Endothelial cell of umbilical vein (primary cell): ENCODE results near the gene CHST12. TPM values are rescaled to one million over a fixed set of nuclear protein-coding genes. Genes with fewer than 3 reads are reported as not detected.

Experiments
- BruUV-seq: library from RNA; stranded (reverse); fragments of 400-500 nt; replicated peaks from 2 replicates; lab custom pipeline; 2021; lab: Mats Ljungman, UMichigan
- CTCF ChIA-PET: fragments of 300-600, 350-600 bp; sonication (Branson Sonifier 250); formaldehyde crosslinking; loops from one replicate; lab custom pipeline; 2021; ENCODE audit warnings: antibody characterized with exemption, inconsistent platforms; lab: Charles Lee
- POLR2A ChIA-PET: fragments of 300-600, 350-600 bp; sonication (Branson Sonifier 250); formaldehyde crosslinking; loops from one replicate; lab custom pipeline; 2021; ENCODE audit warnings: antibody characterized with exemption, inconsistent platforms; lab: Charles Lee
- DNase-seq: peaks from one replicate; pipeline ENCODE4 v3.0.0-alpha.2; 2011; ENCODE audit warnings: low read depth, low spot score
- FAIRE-seq: peaks from 2 replicates; lab custom pipeline; 2011; peaks lifted over from hg19 to GRCh38; lab: Jason Lieb, UNC
- H2AFZ ChIP-seq: 2 replicates; pipeline ENCODE4 v1.6.0; 2012; ENCODE audit warnings: low read depth, low read length, control low read depth, inconsistent platforms
- H3K27ac ChIP-seq: 2 replicates; pipeline ENCODE4 v1.5.1; 2011; ENCODE audit warnings: low read depth, mild to moderate bottlenecking, control low read depth, low read length, moderate library complexity; ENCODE audit not compliant: insufficient read depth
- H3K27me3 ChIP-seq, 2 experiments: 2 replicates each; pipeline versions ENCODE4 v1.6.0 to v1.6.1; 2011; ENCODE audit warnings: low read length in 2 of 2, mixed read lengths in 1 of 2; ENCODE audit not compliant: control insufficient read depth in 2 of 2, insufficient read depth in 2 of 2
- H3K36me3 ChIP-seq, 2 experiments: 2 replicates in 1 of 2; 3 replicates in 1 of 2; pipeline ENCODE4 v1.5.1; 2011; ENCODE audit warnings: low read length in 2 of 2, mild to moderate bottlenecking in 1 of 2, moderate library complexity in 1 of 2; ENCODE audit not compliant: control insufficient read depth in 2 of 2, insufficient read depth in 2 of 2; ENCODE audit errors: extremely low read depth in 1 of 2
- H3K4me1 ChIP-seq: 3 replicates; pipeline ENCODE4 v1.5.1; 2011; ENCODE audit warnings: mild to moderate bottlenecking, low read length; ENCODE audit not compliant: control insufficient read depth, insufficient read depth; ENCODE audit errors: extremely low read depth
- H3K4me2 ChIP-seq: 2 replicates; pipeline ENCODE4 v1.6.1; 2011; ENCODE audit warnings: low read length, control low read depth, mixed read lengths; ENCODE audit not compliant: insufficient read depth
- H3K4me3 ChIP-seq, 3 experiments: fragments of 200-600 bp in 1 of 3; sonication (generic), shearing (Covaris generic) in 1 of 3; replicated peaks in 1 of 3; 2 replicates each; pipeline ENCODE4 v1.5.1; 2011 to 2016; ENCODE audit warnings: control low read depth in 3 of 3, low read length in 3 of 3, mild to moderate bottlenecking in 2 of 3, inconsistent platforms in 1 of 3, low read depth in 1 of 3, moderate library complexity in 1 of 3; ENCODE audit not compliant: insufficient read depth in 1 of 3
- H3K79me2 ChIP-seq: 2 replicates; pipeline ENCODE4 v1.6.0; 2012; ENCODE audit warnings: low read length, inconsistent platforms; ENCODE audit not compliant: control insufficient read depth, insufficient read depth
- H3K9ac ChIP-seq: replicated peaks from 2 replicates; pipeline ENCODE3; 2011; ENCODE audit warnings: low read length, control low read depth; ENCODE audit not compliant: insufficient read depth; ENCODE audit errors: extremely low read depth
- H3K9me1 ChIP-seq: replicated peaks from 3 replicates; pipeline ENCODE4 v1.6.0; 2011; ENCODE audit warnings: mild to moderate bottlenecking, low read length; ENCODE audit not compliant: control insufficient read depth, insufficient read depth; ENCODE audit errors: extremely low read depth
- H3K9me3 ChIP-seq: replicated peaks from 2 replicates; pipeline ENCODE4 v1.5.1; 2012; ENCODE audit warnings: low read length, inconsistent platforms; ENCODE audit not compliant: control insufficient read depth, insufficient read depth
- H4K20me1 ChIP-seq: replicated peaks from 2 replicates; pipeline ENCODE3; 2011; ENCODE audit warnings: mild to moderate bottlenecking, low read length; ENCODE audit not compliant: control insufficient read depth, insufficient read depth; ENCODE audit errors: extremely low read depth
- FOS ChIP-seq: IDR thresholded peaks from 2 replicates; pipeline ENCODE4 v1.6.1; 2011; ENCODE audit warnings: mild to moderate bottlenecking, low read length, moderate library complexity, borderline replicate concordance; ENCODE audit not compliant: insufficient read depth
- GATA2 ChIP-seq: IDR thresholded peaks from 2 replicates; pipeline ENCODE4 v1.7.0; 2011; ENCODE audit warnings: low read depth, mild to moderate bottlenecking, moderate library complexity, mixed read lengths, low read length; ENCODE audit not compliant: insufficient read length, insufficient read depth
- MAX ChIP-seq: IDR thresholded peaks from 2 replicates; pipeline ENCODE4 v1.6.1; 2011; ENCODE audit not compliant: insufficient read depth, insufficient read length
- MYC ChIP-seq: IDR thresholded peaks from one replicate; pipeline ENCODE4 v1.6.1; 2011; ENCODE audit warnings: mild to moderate bottlenecking, low read depth, low read length
- POLR2A ChIP-seq: IDR thresholded peaks from 2 replicates; pipeline ENCODE4 v1.6.1; 2012; ENCODE audit warnings: low read depth, mild to moderate bottlenecking, control low read depth, low read length
- POLR2AphosphoS5 ChIP-seq: IDR thresholded peaks from 2 replicates; pipeline ENCODE4 v1.6.1; 2012; ENCODE audit warnings: low read depth, mild to moderate bottlenecking, control low read depth, low read length, moderate library complexity; ENCODE audit not compliant: insufficient read depth
- dilution Hi-C: fragments of 300-500 bp; cut with MboI; formaldehyde crosslinking; loops from one replicate; pipeline ENCODE4 v1.15.0; 2019; ENCODE audit warnings: low sequenced_read_pairs; ENCODE audit not compliant: extremely low pct_ligation_motif_present
- intact Hi-C: fragments of 100-400 bp; cut with micrococcal nuclease; formaldehyde crosslinking; loops from one replicate; pipeline ENCODE4 v1.10.0; 2022
- polyA plus RNA-seq, 4 experiments: library from polyadenylated mRNA; depleted of rRNA in 3 of 4; stranded (reverse) in 3 of 4; unstranded in 1 of 4; fragments of >200 nt; gene quantifications; 2 replicates each; pipeline versions ENCODE4 v1.2.1 to v1.2.3, GENCODE V29; 2011 to 2012; ENCODE audit warnings: missing spikeins in 1 of 4
- total RNA-seq: library from RNA; stranded (reverse); gene quantifications from 2 replicates; pipeline ENCODE4 v1.2.3, GENCODE V29; 2021
- TF ChIP-seq, protein P1 (sequence below), 2 donors: IDR thresholded peaks; 1 replicate in 1 of 2; 2 replicates in 1 of 2; pipeline ENCODE4 v1.5.1; 2011; ENCODE audit warnings: low read length in 2 of 2, mild to moderate bottlenecking in 2 of 2, moderate library complexity in 2 of 2, control low read depth in 1 of 2, inconsistent platforms in 1 of 2, low read depth in 1 of 2; ENCODE audit not compliant: insufficient read depth in 1 of 2; ENCODE audit errors: extremely low read depth in 1 of 2

CHST12 gene
- total and polyA plus RNA-seq, 2 donors (not counting 3 experiments of a cell fraction or from before 2014, with no cell fraction given): 30.2 to 52.6 TPM

DNA sequence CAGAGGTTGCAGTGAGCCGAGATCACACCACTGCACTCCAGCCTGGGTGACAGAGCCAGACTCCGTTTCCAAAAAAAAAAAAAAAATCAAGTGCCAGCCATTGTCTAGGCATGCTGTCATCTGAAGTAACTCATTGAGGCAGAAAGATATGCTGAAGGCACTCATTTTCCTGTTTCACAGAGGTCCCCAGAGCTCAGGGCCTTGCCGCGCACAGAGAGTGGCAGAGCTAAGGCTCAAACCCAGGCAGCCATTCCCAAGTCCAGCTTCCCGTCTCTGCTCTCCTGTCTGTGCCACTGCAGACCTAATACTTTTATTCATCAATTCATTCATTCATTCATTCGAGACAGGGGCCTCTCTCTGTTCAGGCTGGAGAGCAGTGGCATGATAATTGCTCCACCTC lies 69.3 kb downstream of the CHST12 start:
- no peak overlapping the region for H2AFZ ChIP-seq
- H3K9ac ChIP-seq: no peak overlapping the region
- ChIA-PET POLR2A (no interaction called here), CTCF (no interaction called here)
- TF ChIP-seq MYC (no peak), FOS (no peak), MAX (no peak), GATA2 (no peak), POLR2AphosphoS5 (no peak), POLR2A (no peak)
- TF ChIP-seq, protein P1, sequence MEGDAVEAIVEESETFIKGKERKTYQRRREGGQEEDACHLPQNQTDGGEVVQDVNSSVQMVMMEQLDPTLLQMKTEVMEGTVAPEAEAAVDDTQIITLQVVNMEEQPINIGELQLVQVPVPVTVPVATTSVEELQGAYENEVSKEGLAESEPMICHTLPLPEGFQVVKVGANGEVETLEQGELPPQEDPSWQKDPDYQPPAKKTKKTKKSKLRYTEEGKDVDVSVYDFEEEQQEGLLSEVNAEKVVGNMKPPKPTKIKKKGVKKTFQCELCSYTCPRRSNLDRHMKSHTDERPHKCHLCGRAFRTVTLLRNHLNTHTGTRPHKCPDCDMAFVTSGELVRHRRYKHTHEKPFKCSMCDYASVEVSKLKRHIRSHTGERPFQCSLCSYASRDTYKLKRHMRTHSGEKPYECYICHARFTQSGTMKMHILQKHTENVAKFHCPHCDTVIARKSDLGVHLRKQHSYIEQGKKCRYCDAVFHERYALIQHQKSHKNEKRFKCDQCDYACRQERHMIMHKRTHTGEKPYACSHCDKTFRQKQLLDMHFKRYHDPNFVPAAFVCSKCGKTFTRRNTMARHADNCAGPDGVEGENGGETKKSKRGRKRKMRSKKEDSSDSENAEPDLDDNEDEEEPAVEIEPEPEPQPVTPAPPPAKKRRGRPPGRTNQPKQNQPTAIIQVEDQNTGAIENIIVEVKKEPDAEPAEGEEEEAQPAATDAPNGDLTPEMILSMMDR (IDR thresholded peaks at IDR 0.05; ENCODE audit: extremely low read depth in 1 of 2, insufficient read depth in 1 of 2, low read depth in 1 of 2, low read length in 2 of 2): no peak
- no peaks in the 10 kb centered on the region for H4K20me1 ChIP-seq
- no peak overlapping the region for H3K4me2 ChIP-seq
- no peak overlapping the region for H3K4me3 ChIP-seq
- H3K27me3 ChIP-seq: no peaks in the 10 kb centered on the region
- DNase-seq (no peak), FAIRE-seq (no peak)
- no peaks in the 10 kb centered on the region for H3K79me2 ChIP-seq
- dilution Hi-C loops: no loop called here
- intact Hi-C loops: loop anchor here (10.0 kb wide), 1 partner anchor 162 kb away; the partner anchor contains the start of gene TTYH3
- no peak overlapping the region for H3K27ac ChIP-seq
- no peaks in the 10 kb centered on the region for H3K9me1 ChIP-seq
- no peaks in the 10 kb centered on the region for H3K36me3 ChIP-seq
- no peaks in the 10 kb centered on the region for H3K9me3 ChIP-seq
- BruUV-seq: no TSS peak
- peaks cover 7% of the 10 kb centered on the region for H3K4me1 ChIP-seq
